Measurements from ENCODE around the gene SASH1.

DNA sequence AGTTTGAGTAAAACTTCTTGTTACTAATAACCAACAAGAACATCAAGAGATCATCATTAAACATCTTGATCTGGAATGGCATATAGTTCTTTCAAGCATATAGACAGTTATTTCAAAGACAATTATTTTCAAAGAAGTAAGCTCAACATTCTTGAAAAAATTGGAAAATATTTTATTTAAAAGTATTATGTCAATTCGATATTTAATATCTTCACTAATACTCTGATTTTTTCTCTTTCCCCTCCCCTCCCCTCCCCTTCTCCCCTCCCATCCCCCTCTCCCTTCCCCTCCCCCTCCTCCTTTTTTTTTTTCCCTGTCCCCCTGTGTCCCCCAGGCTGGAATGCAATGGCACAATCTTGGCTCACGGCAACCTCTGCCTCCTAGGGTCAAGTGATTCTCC, 82.8 kb downstream of the SASH1 start:
- no peak for TF ChIP-seq EZH2phosphoT487 (IDR thresholded peaks at IDR 0.05; ENCODE audit: insufficient read depth, low read depth)
- TF ChIP-seq EZH2 (IDR thresholded peaks at IDR 0.05; ENCODE audit: insufficient read depth, poor library complexity, severe bottlenecking) = no peak

Measured in GM23248 (cell line).